CD4-positive, alpha-beta memory T cell (primary cell): ENCODE data around the gene CLN6. TPM values are rescaled to one million over a fixed set of nuclear protein-coding genes. Genes with fewer than 3 reads are reported as not detected.
"Not testable (repeated sequence)": the region's sequence is repeated elsewhere in the genome, so short reads cannot be mapped to it uniquely, and the experiment has no call there.

Experiments used
- CTCF ChIA-PET: fragments of 350-600 bp; sonication (Branson Sonifier 250); formaldehyde crosslinking; loops from one replicate; lab custom pipeline; 2021; ENCODE audit warnings: inconsistent platforms; ENCODE audit not compliant: partially characterized antibody; lab: Charles Lee
- POLR2A ChIA-PET: fragments of 350-600 bp; sonication (Branson Sonifier 250); formaldehyde crosslinking; loops from one replicate; lab custom pipeline; 2021; ENCODE audit not compliant: partially characterized antibody; lab: Charles Lee
- DNase-seq, 5 donors: peaks; one replicate each; pipeline versions ENCODE4 v3.0.0 to v3.0.0-alpha.2; 2020 to 2022; ENCODE audit warnings: mixed read lengths in 1 of 5
- H3K27ac ChIP-seq: one replicate; pipeline ENCODE4 v1.7.0; 2013; ENCODE audit warnings: low read depth, low read length
- H3K27me3 ChIP-seq: 2 replicates; pipeline ENCODE4 v1.7.0; 2013; ENCODE audit warnings: mild to moderate bottlenecking, low read length, moderate library complexity; ENCODE audit not compliant: insufficient read depth
- H3K36me3 ChIP-seq: 2 replicates; pipeline ENCODE4 v1.7.0; 2013; ENCODE audit warnings: mild to moderate bottlenecking, low read length, moderate library complexity; ENCODE audit not compliant: insufficient read depth
- H3K4me1 ChIP-seq: 2 replicates; pipeline ENCODE4 v1.7.0; 2013; ENCODE audit warnings: mild to moderate bottlenecking, low read length, moderate library complexity; ENCODE audit not compliant: insufficient read depth
- H3K4me3 ChIP-seq, 2 donors: one replicate each; pipeline ENCODE4 v1.7.0; 2013; ENCODE audit warnings: low read length in 2 of 2, mild to moderate bottlenecking in 1 of 2
- H3K9me3 ChIP-seq, 2 donors: one replicate each; pipeline ENCODE4 v1.7.0; 2013; ENCODE audit warnings: low read length in 2 of 2, control low read depth in 1 of 2; ENCODE audit not compliant: control insufficient read depth in 1 of 2
- H3K27ac Mint-ChIP-seq, 7 donors: one replicate each; pipeline ENCODE4 v1.8.0; 2020 to 2021; ENCODE audit warnings: mixed read lengths in 7 of 7, mild to moderate bottlenecking in 6 of 7, inconsistent platforms in 3 of 7, moderate library complexity in 3 of 7
- H3K27me3 Mint-ChIP-seq, 2 donors: one replicate each; pipeline ENCODE4 v1.8.0; 2020 to 2021; ENCODE audit warnings: mixed read lengths in 2 of 2
- H3K36me3 Mint-ChIP-seq, 2 donors: one replicate each; pipeline ENCODE4 v1.8.0; 2020 to 2021; ENCODE audit warnings: mixed read lengths in 2 of 2, inconsistent platforms in 1 of 2, mild to moderate bottlenecking in 1 of 2
- H3K4me1 Mint-ChIP-seq, 4 donors: one replicate each; pipeline ENCODE4 v1.8.0; 2020 to 2021; ENCODE audit warnings: mixed read lengths in 4 of 4, mild to moderate bottlenecking in 1 of 4
- H3K4me3 Mint-ChIP-seq, 8 donors: one replicate each; pipeline ENCODE4 v1.8.0; 2020 to 2021; ENCODE audit warnings: mixed read lengths in 8 of 8, mild to moderate bottlenecking in 7 of 8, moderate library complexity in 6 of 8, inconsistent platforms in 3 of 8
- H3K9me3 Mint-ChIP-seq, 8 donors: one replicate each; pipeline ENCODE4 v1.8.0; 2020 to 2021; ENCODE audit warnings: mixed read lengths in 8 of 8, mild to moderate bottlenecking in 5 of 8, inconsistent platforms in 3 of 8, moderate library complexity in 1 of 8
- intact Hi-C: fragments of 100-400 bp; cut with micrococcal nuclease; formaldehyde crosslinking; loops from one replicate; pipeline ENCODE4 v1.15.1; 2023
- polyA plus RNA-seq, 2 donors: library from polyadenylated mRNA; unstranded; fragments of 300-500 nt; fragmentation: Illumina TruSeq; gene quantifications; one replicate each; pipeline ENCODE4 v1.2.3, GENCODE V29; 2021
- total RNA-seq, 2 experiments: library from RNA; stranded (reverse); gene quantifications; one replicate each; pipeline ENCODE4 v1.2.3, GENCODE V29; 2021

The CLN6 gene
- total and polyA plus RNA-seq, 4 experiments from 2014 or later, result 2.2 to 15.6 (median 8.5) TPM

DNA sequence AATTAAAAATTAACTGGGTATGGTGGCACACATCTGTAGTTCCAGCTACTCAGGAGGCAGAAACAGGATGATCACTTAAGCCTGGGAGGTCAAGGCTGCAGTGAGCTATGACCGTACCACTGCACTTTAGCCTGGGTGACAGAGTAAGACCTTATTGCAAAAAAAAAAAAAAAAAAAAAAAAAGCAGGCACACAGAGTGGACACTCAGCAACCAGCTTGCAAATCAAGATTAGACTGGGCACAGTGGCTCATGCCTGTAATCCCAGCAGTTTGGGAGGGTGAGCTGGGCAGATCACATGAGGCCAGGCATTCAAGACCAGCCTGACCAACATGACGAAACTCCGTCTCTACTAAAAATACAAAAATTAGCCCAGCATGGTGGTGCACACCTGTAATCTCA lies 5.4 kb downstream of the CLN6 start:
- H3K4me3 ChIP-seq, result no peak overlapping the region
- Mint-ChIP-seq H3K4me3 (no peak overlapping the region), H3K27ac (peak overlapping the region in 1 of 7 donors; percentile 68), H3K36me3 (peaks cover 0 to 4% of the 10 kb centered on the region in 2 donors), H3K9me3 (no peaks in the 10 kb centered on the region), H3K27me3 (no peaks in the 10 kb centered on the region), H3K4me1 (peaks cover 16 to 26% (median 19%) of the 10 kb centered on the region in 4 donors)
- ChIA-PET CTCF (interaction anchor here (0.7 to 1.0 kb wide), 3 partner anchors 29 to 947 kb away, joined by 3 read pairs; no protein-coding TSS in a partner anchor), POLR2A (no interaction called here)
- DNase-seq, result no peak
- H3K36me3 ChIP-seq, result no peaks in the 10 kb centered on the region
- intact Hi-C loops, result no loop called here
- H3K27me3 ChIP-seq, result no peaks in the 10 kb centered on the region
- H3K4me1 ChIP-seq, result peaks cover 12% of the 10 kb centered on the region
- no peak overlapping the region for H3K27ac ChIP-seq
- H3K9me3 ChIP-seq, result no peaks in the 10 kb centered on the region

GRCh38 chr15:68223171-68223570 lies 6.4 kb downstream of the CLN6 start:
- intact Hi-C loops, result no loop called here

DNA sequence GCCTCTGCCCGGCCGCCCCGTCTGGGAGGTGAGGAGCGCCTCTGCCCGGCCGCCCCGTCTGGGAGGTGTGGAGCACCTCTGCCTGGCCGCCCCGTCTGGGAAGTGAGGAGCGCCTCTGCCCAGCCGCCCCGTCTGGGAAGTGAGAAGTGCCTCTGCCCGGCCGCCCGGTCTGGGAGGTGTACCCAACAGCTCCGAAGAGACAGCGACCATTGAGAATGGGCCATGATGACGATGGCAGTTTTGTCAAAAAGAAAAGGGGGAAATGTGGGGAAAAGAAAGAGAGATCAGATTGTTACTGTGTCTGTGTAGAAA lies 7.1 kb downstream of the CLN6 start:
- H3K36me3 ChIP-seq, H3K36me3 Mint-ChIP-seq, H3K4me1 Mint-ChIP-seq, CTCF ChIA-PET, H3K9me3 ChIP-seq, H3K27ac Mint-ChIP-seq, H3K4me3 Mint-ChIP-seq, POLR2A ChIA-PET, H3K4me1 ChIP-seq, H3K9me3 Mint-ChIP-seq, intact Hi-C loops, H3K27me3 Mint-ChIP-seq, H3K4me3 ChIP-seq, H3K27ac ChIP-seq, H3K27me3 ChIP-seq, DNase-seq: not testable (repeated sequence)

More at GRCh38 chr15:68223171-68223570, 6.4 kb downstream of the CLN6 start:
- Histone ChIP-seq H3K4me3 (no peak overlapping the region), H3K27ac (no peak overlapping the region), H3K9me3 (no peaks in the 10 kb centered on the region), H3K36me3 (no peaks in the 10 kb centered on the region), H3K4me1 (peaks cover 6% of the 10 kb centered on the region), H3K27me3 (no peaks in the 10 kb centered on the region)
- no peak for DNase-seq
- Mint-ChIP-seq H3K27me3 (no peaks in the 10 kb centered on the region), H3K4me1 (peaks cover 9 to 17% (median 12%) of the 10 kb centered on the region in 4 donors), H3K9me3 (no peaks in the 10 kb centered on the region), H3K27ac (no peak overlapping the region), H3K36me3 (peaks cover 0 to 4% of the 10 kb centered on the region in 2 donors), H3K4me3 (no peak overlapping the region)
- ChIA-PET CTCF (no interaction called here), POLR2A (no interaction called here)

DNA sequence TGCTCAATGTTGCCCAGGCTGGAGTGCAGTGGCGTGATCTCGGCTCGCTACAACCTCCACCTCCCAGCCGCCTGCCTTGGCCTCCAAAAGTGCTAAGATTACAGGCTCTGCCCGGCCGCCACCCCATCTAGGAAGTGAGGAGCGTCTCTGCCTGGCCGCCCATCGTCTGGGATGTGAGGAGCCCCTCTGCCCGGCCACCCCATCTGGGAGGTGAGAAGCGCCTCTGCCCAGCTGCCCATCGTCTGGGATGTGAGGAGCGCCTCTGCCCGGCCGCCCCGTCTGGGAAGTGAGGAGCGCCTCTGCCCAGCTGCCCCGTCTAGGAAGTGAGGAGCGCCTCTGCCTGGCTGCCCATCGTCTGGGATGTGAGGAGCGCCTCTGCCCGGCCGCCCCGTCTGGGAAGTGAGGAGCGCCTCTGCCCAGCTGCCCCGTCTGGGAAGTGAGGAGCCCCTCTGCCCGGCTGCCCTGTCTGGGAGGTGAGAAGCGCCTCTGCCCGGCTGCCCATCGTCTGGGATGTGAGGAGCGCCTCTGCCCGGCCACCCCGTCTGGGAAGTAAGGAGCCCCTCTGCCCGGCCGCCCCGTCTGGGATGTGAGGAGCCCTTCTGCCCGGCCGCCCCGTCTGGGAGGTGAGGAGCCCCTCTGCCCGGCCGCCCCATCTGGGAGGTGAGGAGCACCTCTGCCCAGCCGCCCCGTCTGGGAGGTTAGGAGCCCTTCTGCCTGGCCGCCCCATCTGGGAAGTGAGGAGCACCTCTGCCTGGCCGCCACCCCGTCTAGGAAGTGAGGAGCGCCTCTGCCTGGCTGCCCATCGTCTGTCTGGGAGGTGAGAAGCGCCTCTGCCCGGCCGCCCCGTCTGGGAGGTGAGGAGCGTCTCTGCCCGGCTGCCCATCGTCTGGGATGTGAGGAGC lies 7.7 kb downstream of the CLN6 start:
- POLR2A ChIA-PET, H3K27ac Mint-ChIP-seq, H3K36me3 ChIP-seq, H3K27ac ChIP-seq, H3K27me3 Mint-ChIP-seq, H3K4me3 ChIP-seq, H3K27me3 ChIP-seq, intact Hi-C loops, H3K9me3 ChIP-seq, DNase-seq, CTCF ChIA-PET, H3K4me1 Mint-ChIP-seq, H3K4me1 ChIP-seq, H3K36me3 Mint-ChIP-seq, H3K4me3 Mint-ChIP-seq, H3K9me3 Mint-ChIP-seq: not testable (repeated sequence)

DNA sequence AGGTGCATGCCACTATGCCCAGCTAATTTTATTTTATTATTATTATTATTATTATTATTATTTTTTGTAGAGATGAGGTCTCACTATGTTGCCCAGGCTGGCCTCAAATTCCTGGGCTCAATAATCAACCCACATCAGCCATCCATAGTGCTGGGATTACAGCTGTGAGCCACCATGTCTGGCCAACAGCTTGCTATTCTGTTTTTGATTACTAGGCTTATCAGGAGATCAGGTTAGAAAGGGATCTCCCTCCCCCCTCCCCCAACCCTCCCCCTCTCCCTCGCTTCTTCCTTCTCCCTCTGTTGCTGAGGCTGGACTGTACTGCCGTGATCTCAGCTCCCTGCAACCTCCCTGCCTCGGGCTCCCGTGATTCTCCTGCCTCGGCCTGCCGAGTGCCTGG lies 8.6 kb downstream of the CLN6 start:
- Histone ChIP-seq H3K36me3 (no peaks in the 10 kb centered on the region), H3K9me3 (no peaks in the 10 kb centered on the region), H3K4me3 (no peak overlapping the region), H3K4me1 (no peaks in the 10 kb centered on the region), H3K27ac (no peak overlapping the region), H3K27me3 (no peaks in the 10 kb centered on the region)
- CTCF ChIA-PET, result no interaction called here
- H3K4me3 Mint-ChIP-seq, result no peak overlapping the region
- peaks cover 5 to 8% (median 5%) of the 10 kb centered on the region in 4 donors for H3K4me1 Mint-ChIP-seq
- no peaks in the 10 kb centered on the region for H3K27me3 Mint-ChIP-seq
- DNase-seq, result no peak
- POLR2A ChIA-PET, result no interaction called here
- peaks cover 6 to 12% of the 10 kb centered on the region in 2 donors for H3K36me3 Mint-ChIP-seq
- intact Hi-C loops, result no loop called here
- no peaks in the 10 kb centered on the region for H3K9me3 Mint-ChIP-seq
- no peak overlapping the region for H3K27ac Mint-ChIP-seq

DNA sequence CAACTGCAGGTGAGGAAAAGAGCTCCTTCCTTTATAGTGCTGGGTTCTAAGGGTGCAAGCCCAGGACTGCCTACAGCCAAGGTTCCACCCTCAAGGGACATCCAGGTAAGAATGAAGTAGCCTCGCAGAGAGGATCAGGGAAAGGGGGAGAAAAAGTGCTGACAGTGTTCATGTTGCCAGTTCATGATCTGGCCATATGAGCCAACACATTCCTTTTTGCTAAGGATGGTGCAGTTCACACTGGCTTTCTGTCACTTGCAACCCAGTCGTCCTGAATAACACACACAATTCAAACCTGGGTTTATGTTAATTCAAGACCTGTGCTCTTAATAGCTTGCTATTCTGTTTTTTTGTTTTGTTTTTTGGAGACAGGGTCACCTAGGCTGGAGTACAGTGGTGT lies 9.0 kb downstream of the CLN6 start:
- H3K27ac Mint-ChIP-seq, result no peak overlapping the region
- peaks cover 5 to 8% (median 5%) of the 10 kb centered on the region in 4 donors for H3K4me1 Mint-ChIP-seq
- no peaks in the 10 kb centered on the region for H3K9me3 ChIP-seq
- no peaks in the 10 kb centered on the region for H3K27me3 Mint-ChIP-seq
- peaks cover 6 to 12% of the 10 kb centered on the region in 2 donors for H3K36me3 Mint-ChIP-seq
- no peaks in the 10 kb centered on the region for H3K36me3 ChIP-seq
- no peaks in the 10 kb centered on the region for H3K9me3 Mint-ChIP-seq
- no peak overlapping the region for H3K4me3 Mint-ChIP-seq
- DNase-seq, result no peak
- intact Hi-C loops, result no loop called here
- no peaks in the 10 kb centered on the region for H3K4me1 ChIP-seq
- ChIA-PET POLR2A (no interaction called here), CTCF (no interaction called here)
- no peak overlapping the region for H3K27ac ChIP-seq
- no peaks in the 10 kb centered on the region for H3K27me3 ChIP-seq
- H3K4me3 ChIP-seq, result no peak overlapping the region

- H3K4me1 ChIP-seq, result no peaks in the 10 kb centered on the region
- intact Hi-C loops, result no loop called here
- Mint-ChIP-seq H3K4me1 (no peaks in the 10 kb centered on the region), H3K4me3 (no peak overlapping the region), H3K36me3 (peaks cover 6 to 12% of the 10 kb centered on the region in 2 donors), H3K9me3 (no peaks in the 10 kb centered on the region), H3K27me3 (no peaks in the 10 kb centered on the region), H3K27ac (peak overlapping the region in 2 of 7 donors; percentile 30 to 35)
- H3K36me3 ChIP-seq, result no peaks in the 10 kb centered on the region
- no peak overlapping the region for H3K4me3 ChIP-seq
- ChIA-PET CTCF (interaction anchor here (0.9 kb wide), 1 partner anchor 9 kb away, joined by 3 read pairs; no protein-coding TSS in a partner anchor), POLR2A (no interaction called here)
- no peaks in the 10 kb centered on the region for H3K9me3 ChIP-seq
- no peak overlapping the region for H3K27ac ChIP-seq
- H3K27me3 ChIP-seq, result no peaks in the 10 kb centered on the region
- no peak for DNase-seq
These were observed 10.4 kb downstream of the CLN6 start for GRCh38 chr15:68218847-68219798.
